ENCODE measurements around the gene SORCS2.

DNA sequence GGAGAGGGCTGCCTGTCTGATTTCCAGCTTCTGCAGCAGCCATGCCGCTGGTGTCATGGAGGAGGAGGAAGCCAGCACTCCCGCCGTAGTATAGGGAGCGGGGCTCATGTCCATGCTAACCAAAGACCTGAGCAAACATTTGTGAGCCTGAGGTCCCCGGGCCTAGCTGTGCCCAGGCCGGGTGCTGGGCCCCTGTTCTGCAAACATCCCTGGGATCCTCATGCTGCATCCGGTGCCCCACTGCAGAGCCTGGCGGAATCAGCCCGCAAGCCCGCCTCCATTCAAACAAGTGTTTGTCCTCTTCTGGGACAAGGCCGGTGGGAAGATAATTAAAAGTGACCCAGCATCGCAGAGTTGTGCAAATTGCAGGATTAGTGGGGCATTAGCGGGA is 106.3 kb downstream of the SORCS2 start:
- TF ChIP-seq, protein P1, sequence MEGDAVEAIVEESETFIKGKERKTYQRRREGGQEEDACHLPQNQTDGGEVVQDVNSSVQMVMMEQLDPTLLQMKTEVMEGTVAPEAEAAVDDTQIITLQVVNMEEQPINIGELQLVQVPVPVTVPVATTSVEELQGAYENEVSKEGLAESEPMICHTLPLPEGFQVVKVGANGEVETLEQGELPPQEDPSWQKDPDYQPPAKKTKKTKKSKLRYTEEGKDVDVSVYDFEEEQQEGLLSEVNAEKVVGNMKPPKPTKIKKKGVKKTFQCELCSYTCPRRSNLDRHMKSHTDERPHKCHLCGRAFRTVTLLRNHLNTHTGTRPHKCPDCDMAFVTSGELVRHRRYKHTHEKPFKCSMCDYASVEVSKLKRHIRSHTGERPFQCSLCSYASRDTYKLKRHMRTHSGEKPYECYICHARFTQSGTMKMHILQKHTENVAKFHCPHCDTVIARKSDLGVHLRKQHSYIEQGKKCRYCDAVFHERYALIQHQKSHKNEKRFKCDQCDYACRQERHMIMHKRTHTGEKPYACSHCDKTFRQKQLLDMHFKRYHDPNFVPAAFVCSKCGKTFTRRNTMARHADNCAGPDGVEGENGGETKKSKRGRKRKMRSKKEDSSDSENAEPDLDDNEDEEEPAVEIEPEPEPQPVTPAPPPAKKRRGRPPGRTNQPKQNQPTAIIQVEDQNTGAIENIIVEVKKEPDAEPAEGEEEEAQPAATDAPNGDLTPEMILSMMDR (IDR thresholded peaks at IDR 0.05; ENCODE audit: borderline replicate concordance, extremely low read depth, low read length, poor library complexity, severe bottlenecking) = no peak
- no peak for TF ChIP-seq EZH2 (IDR thresholded peaks at IDR 0.05; ENCODE audit: borderline replicate concordance, low read depth, low read length, severe bottlenecking)
